SK-N-SH (cell line): ENCODE measurements around the gene MAML3. TPM values are rescaled to one million over a fixed set of nuclear protein-coding genes. Genes with fewer than 3 reads are reported as not detected.

ENCODE experiments used
- CTCF ChIA-PET: fragments of 300-600, 350-600 bp; formaldehyde crosslinking; extraction: SDS; loops from one replicate; lab custom pipeline; 2021; lab: Yijun Ruan, JAX
- POLR2A ChIA-PET: fragments of 350-600 bp; sonication (Branson Sonifier 250); formaldehyde crosslinking; extraction: SDS; loops from one replicate; lab custom pipeline; 2020; ENCODE audit warnings: antibody characterized with exemption, inconsistent platforms; lab: Yijun Ruan, JAX
- DNase-seq: peaks from one replicate; pipeline ENCODE4 v3.0.0; 2012
- H2AFZ ChIP-seq: fragments of 200-600 bp; sonication (generic); 2 replicates; pipeline ENCODE4 v1.8.1; 2016; ENCODE audit warnings: antibody characterized with exemption, mild to moderate bottlenecking, low read depth
- H3F3A ChIP-seq: fragments of 200-600 bp; sonication (generic); replicated peaks from 2 replicates; pipeline ENCODE3; 2016; ENCODE audit warnings: antibody characterized with exemption, mild to moderate bottlenecking; ENCODE audit not compliant: insufficient read depth
- H3K27ac ChIP-seq, 2 experiments: fragments of 200-500 bp in 1 of 2; fragments of 200-600 bp in 1 of 2; sonication (Bioruptor generic) in 1 of 2; sonication (generic), shearing (Covaris generic) in 1 of 2; 2 replicates each; pipeline versions ENCODE4 v1.5.1 to v1.6.1; 2014 to 2016; ENCODE audit warnings: low read depth in 2 of 2, inconsistent platforms in 1 of 2, low read length in 1 of 2, mild to moderate bottlenecking in 1 of 2, mixed read lengths in 1 of 2
- H3K27me3 ChIP-seq: fragments of 200-600 bp; sonication (generic), shearing (Covaris generic); 2 replicates; pipeline ENCODE4 v1.6.1; 2016; ENCODE audit warnings: mixed run types; ENCODE audit not compliant: insufficient read depth
- H3K36me3 ChIP-seq, 2 experiments: fragments of 200-500 bp in 1 of 2; fragments of 200-600 bp in 1 of 2; sonication (Bioruptor generic) in 1 of 2; sonication (generic) in 1 of 2; replicated peaks in 1 of 2; 2 replicates each; pipeline versions ENCODE3 to v1.5.1; 2014 to 2016; ENCODE audit warnings: low read length in 1 of 2, mild to moderate bottlenecking in 1 of 2; ENCODE audit not compliant: insufficient read depth in 2 of 2, control insufficient read depth in 1 of 2
- H3K4me1 ChIP-seq, 2 experiments: fragments of 200-500 bp in 1 of 2; fragments of 200-600 bp in 1 of 2; sonication (Bioruptor generic) in 1 of 2; sonication (generic), shearing (Covaris generic) in 1 of 2; 2 replicates each; pipeline versions ENCODE4 v1.5.1 to v1.6.1; 2014 to 2016; ENCODE audit warnings: low read depth in 1 of 2, low read length in 1 of 2, mixed run types in 1 of 2; ENCODE audit not compliant: insufficient read depth in 2 of 2, control insufficient read depth in 1 of 2
- H3K4me2 ChIP-seq: fragments of 200-600 bp; sonication (generic), shearing (Covaris generic); 2 replicates; pipeline ENCODE4 v1.6.1; 2017; ENCODE audit warnings: mixed run types
- H3K4me3 ChIP-seq, 2 experiments: fragments of 200-500 bp in 1 of 2; fragments of 200-600 bp in 1 of 2; sonication (Bioruptor generic) in 1 of 2; sonication (generic), shearing (Covaris generic) in 1 of 2; 2 replicates each; pipeline versions ENCODE4 v1.5.1 to v1.8.1; 2014 to 2016; ENCODE audit warnings: low read depth in 2 of 2, inconsistent platforms in 1 of 2, low read length in 1 of 2, mild to moderate bottlenecking in 1 of 2, mixed read lengths in 1 of 2, moderate library complexity in 1 of 2
- H3K79me2 ChIP-seq: fragments of 200-600 bp; sonication (generic); 2 replicates; pipeline ENCODE4 v1.8.1; 2017; ENCODE audit warnings: mild to moderate bottlenecking; ENCODE audit not compliant: insufficient read depth
- H3K9ac ChIP-seq: fragments of 200-600 bp; sonication (generic); 2 replicates; pipeline ENCODE4 v1.6.1; 2017; ENCODE audit warnings: mixed run types
- H3K9me2 ChIP-seq: fragments of 200-600 bp; sonication (generic); 2 replicates; pipeline ENCODE4 v1.6.1; 2017; ENCODE audit warnings: mixed run types
- H3K9me3 ChIP-seq: fragments of 200-600 bp; sonication (generic); 2 replicates; pipeline ENCODE4 v1.6.1; 2017; ENCODE audit warnings: mixed run types, mild to moderate bottlenecking, moderate library complexity
- H4K20me1 ChIP-seq: fragments of 200-600 bp; sonication (generic); 2 replicates; pipeline ENCODE4 v1.6.1; 2017; ENCODE audit warnings: mild to moderate bottlenecking, mixed run types; ENCODE audit not compliant: insufficient read depth
- CHD2 ChIP-seq: fragments of 150-350 bp; IDR thresholded peaks from 2 replicates; pipeline ENCODE4 v1.6.1; 2018; ENCODE audit warnings: low read length; ENCODE audit not compliant: partially characterized antibody
- ELF1 ChIP-seq: IDR thresholded peaks from 2 replicates; pipeline ENCODE4 v1.4.0; 2012
- EZH2phosphoT487 ChIP-seq: fragments of 200-600 bp; sonication (generic); IDR thresholded peaks from 2 replicates; pipeline ENCODE4 v1.6.1; 2017; ENCODE audit warnings: low read depth, mixed run types, mild to moderate bottlenecking, antibody characterized with exemption, moderate library complexity, borderline replicate concordance
- GABPA ChIP-seq: IDR thresholded peaks from 2 replicates; pipeline ENCODE4 v1.4.0; 2012; ENCODE audit warnings: low read depth, mild to moderate bottlenecking
- IRF3 ChIP-seq: fragments of 150-350 bp; IDR thresholded peaks from 2 replicates; pipeline ENCODE4 v1.6.1; 2016; ENCODE audit warnings: mild to moderate bottlenecking, low read depth, low read length
- JUND ChIP-seq: IDR thresholded peaks from 2 replicates; pipeline ENCODE4 v1.4.0; 2012
- MAX ChIP-seq: IDR thresholded peaks from 2 replicates; pipeline ENCODE4 v1.4.0; 2012; ENCODE audit warnings: low read depth
- MXI1 ChIP-seq: IDR thresholded peaks from 2 replicates; pipeline ENCODE4 v1.6.1; 2012; ENCODE audit warnings: mild to moderate bottlenecking, low read depth, low read length, improper control_type of control experiment
- PBX3 ChIP-seq: IDR thresholded peaks from 2 replicates; pipeline ENCODE4; 2012
- RFX5 ChIP-seq: IDR thresholded peaks from 2 replicates; pipeline ENCODE4 v1.6.1; 2012; ENCODE audit warnings: mild to moderate bottlenecking, improper control_type of control experiment, low read length
- RXRA ChIP-seq: IDR thresholded peaks from 2 replicates; pipeline ENCODE4 v1.4.0; 2012; ENCODE audit warnings: low read depth, mild to moderate bottlenecking, borderline replicate concordance
- TAF1 ChIP-seq: IDR thresholded peaks from 2 replicates; pipeline ENCODE4 v1.6.1; 2012; ENCODE audit warnings: low read depth, mild to moderate bottlenecking, low read length, moderate library complexity, borderline replicate concordance
- TCF12 ChIP-seq: IDR thresholded peaks from 2 replicates; pipeline ENCODE4 v1.4.0; 2012
- TEAD4 ChIP-seq: IDR thresholded peaks from 2 replicates; pipeline ENCODE4 v1.4.0; 2012; ENCODE audit warnings: mild to moderate bottlenecking, borderline replicate concordance; ENCODE audit not compliant: insufficient read depth
- USF1 ChIP-seq: IDR thresholded peaks from 2 replicates; pipeline ENCODE4 v1.4.0; 2012; ENCODE audit warnings: low read depth, borderline replicate concordance
- YY1 ChIP-seq: IDR thresholded peaks from 2 replicates; pipeline ENCODE4 v1.4.0; 2012; ENCODE audit warnings: low read depth, mild to moderate bottlenecking
- WGBS: methylation state at CpG from one replicate; pipeline ENCODE4 v1.1.6; 2017; ENCODE audit warnings: low lambda C conversion rate; 5-methylcytosine and 5-hydroxymethylcytosine counted together
- polyA plus RNA-seq, 3 experiments: library from polyadenylated mRNA; depleted of rRNA; stranded (reverse); fragments of >200 nt; gene quantifications; 2 replicates each; pipeline ENCODE4 v1.2.3, GENCODE V29; 2012

Gene MAML3
- polyA plus RNA-seq, 1 of the 3 experiments (the other 2 are of a cell fraction), result 5.3 TPM

- H4K20me1 ChIP-seq, result no peaks in the 10 kb centered on the region
- H3K9me3 ChIP-seq, result no peaks in the 10 kb centered on the region
- no peak overlapping the region for H3K4me3 ChIP-seq
- POLR2A ChIA-PET, result interaction anchor here (0.7 kb wide), 1 partner anchor 598 kb away, joined by 3 read pairs; no protein-coding TSS in a partner anchor
- no peak overlapping the region for H3K4me2 ChIP-seq
- CTCF ChIA-PET, result interaction anchor here (0.7 to 1.9 kb wide), 11 partner anchors 29 to 526 kb away, joined by 3 to 7 read pairs (median 3); no protein-coding TSS in a partner anchor
- no peaks in the 10 kb centered on the region for H3K79me2 ChIP-seq
- TF ChIP-seq CHD2 (no peak), EZH2phosphoT487 (no peak), USF1 (no peak), IRF3 (no peak), ELF1 (no peak), GABPA (no peak), TEAD4 (no peak), PBX3 (no peak), RXRA (no peak), MXI1 (no peak), YY1 (no peak), TCF12 (no peak), RFX5 (no peak), JUND (no peak), MAX (no peak), TAF1 (no peak)
- 87% methylated on average over 4 of the region's 4 CpGs for WGBS
- H3F3A ChIP-seq, result no peaks in the 10 kb centered on the region
- H3K4me1 ChIP-seq, result peaks cover 6 to 40% of the 10 kb centered on the region in 2 experiments; a peak in 3 of 4 replicates
- peaks cover 0 to 6% of the 10 kb centered on the region in 2 experiments for H3K36me3 ChIP-seq
- H3K27ac ChIP-seq, result peak overlapping the region in 1 of 2 experiments; percentile 99; a peak in 2 of 4 replicates
- H3K27me3 ChIP-seq, result no peaks in the 10 kb centered on the region
- no peak overlapping the region for H3K9ac ChIP-seq
- no peaks in the 10 kb centered on the region for H3K9me2 ChIP-seq
- H2AFZ ChIP-seq, result no peak overlapping the region
- no peak for DNase-seq
These were observed 420.9 kb downstream of the MAML3 start for GRCh38 chr4:139732991-139733570.
